GM19372 (cell line): ENCODE measurements around the gene UVSSA.
"Not testable (repeated sequence)": the region's sequence is repeated elsewhere in the genome, so short reads cannot be mapped to it uniquely, and the experiment has no call there.

Source experiments
- ATAC-seq: cut with Tn5 transposase; IDR thresholded peaks from one replicate; pipeline ENCODE4 v1.9.1; 2021; ENCODE audit warnings: mild to moderate bottlenecking, low read depth, moderate library complexity; ENCODE audit not compliant: unreplicated experiment

The UVSSA gene

GRCh38 chr4:1416051-1416947 lies 69.3 kb downstream of the UVSSA start:
- ATAC-seq, result no peak

- no peak for ATAC-seq
Observed at GRCh38 chr4:1416948-1417260, 69.9 kb downstream of the UVSSA start.

- ATAC-seq, result no peak
Observed at GRCh38 chr4:1417522-1418390, 70.7 kb downstream of the UVSSA start.

- ATAC-seq, result no peak
Observed at GRCh38 chr4:1418494-1419285, 71.7 kb downstream of the UVSSA start.

- no peak for ATAC-seq
Observed at GRCh38 chr4:1419708-1420107, 72.7 kb downstream of the UVSSA start.

- no peak for ATAC-seq
Observed at GRCh38 chr4:1421657-1422056, 74.6 kb downstream of the UVSSA start.

- no peak for ATAC-seq
Observed at GRCh38 chr4:1427010-1427409, 80.0 kb downstream of the UVSSA start.

- ATAC-seq, result not testable (repeated sequence)
Observed at GRCh38 chr4:1443688-1444172, 96.7 kb downstream of the UVSSA start.
